NCI-H2196 (cell line): Measurements from ENCODE around the gene SIVA1.
A peak's percentile ranks its signal among the peaks of the same experiment; 100 is the strongest.

Source experiments
- DNase-seq: peaks from one replicate; lab custom pipeline; 2025; ENCODE audit not compliant: unreplicated experiment; lab: John Stamatoyannopoulos, UW

The SIVA1 gene

DNA sequence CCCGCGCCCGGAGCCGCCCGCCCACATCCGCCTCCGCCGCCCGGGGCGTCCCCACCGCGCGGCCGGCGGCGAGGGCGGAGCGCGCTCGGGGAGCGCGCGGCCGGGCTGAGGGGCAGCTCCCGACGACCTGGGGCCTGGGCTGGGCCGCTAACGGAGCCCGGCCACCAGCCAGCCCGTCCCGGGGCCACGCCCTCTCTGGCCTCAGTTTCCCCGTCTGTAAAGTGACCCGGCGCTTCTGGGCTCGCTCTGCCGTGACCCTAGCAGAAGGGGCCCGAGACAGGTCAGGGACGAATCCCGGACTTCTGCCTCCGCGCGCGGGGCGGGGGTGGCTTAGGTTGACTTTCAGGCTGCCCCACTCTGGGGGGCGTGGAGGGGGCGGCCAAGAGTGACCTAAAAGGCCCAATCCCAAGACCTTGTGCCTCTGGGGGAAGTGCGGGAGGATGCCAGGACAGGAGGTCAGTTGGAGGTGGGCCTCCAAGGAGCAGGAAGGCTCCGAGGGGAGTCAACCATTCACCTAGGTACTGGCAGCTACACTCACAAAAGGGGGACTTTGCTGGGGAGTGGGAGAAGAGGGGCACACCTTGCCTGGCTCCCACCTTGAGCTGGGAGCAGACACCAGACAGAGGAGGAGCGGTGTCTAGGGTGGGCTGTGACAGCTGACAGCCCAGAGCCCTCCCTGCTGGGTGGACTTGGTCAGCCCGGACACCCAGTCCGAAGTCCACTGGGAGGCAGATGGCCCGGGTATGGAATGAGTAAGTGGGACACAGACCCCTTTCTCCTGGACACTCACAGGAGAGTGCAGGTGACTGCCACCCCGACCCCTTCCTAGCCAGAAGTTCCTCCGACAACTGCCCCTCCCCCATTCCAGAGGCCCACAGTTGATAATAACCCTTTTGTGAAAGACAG lies 43.1 kb downstream of the SIVA1 start:
- no peak for DNase-seq

- DNase-seq: no peak
Measured at GRCh38 chr14:104796687-104797081, 43.7 kb downstream of the SIVA1 start.

GRCh38 chr14:104797115-104798044 lies 44.4 kb downstream of the SIVA1 start:
- no peak for DNase-seq

GRCh38 chr14:104798300-104799243 lies 45.6 kb downstream of the SIVA1 start:
- no peak for DNase-seq

DNA sequence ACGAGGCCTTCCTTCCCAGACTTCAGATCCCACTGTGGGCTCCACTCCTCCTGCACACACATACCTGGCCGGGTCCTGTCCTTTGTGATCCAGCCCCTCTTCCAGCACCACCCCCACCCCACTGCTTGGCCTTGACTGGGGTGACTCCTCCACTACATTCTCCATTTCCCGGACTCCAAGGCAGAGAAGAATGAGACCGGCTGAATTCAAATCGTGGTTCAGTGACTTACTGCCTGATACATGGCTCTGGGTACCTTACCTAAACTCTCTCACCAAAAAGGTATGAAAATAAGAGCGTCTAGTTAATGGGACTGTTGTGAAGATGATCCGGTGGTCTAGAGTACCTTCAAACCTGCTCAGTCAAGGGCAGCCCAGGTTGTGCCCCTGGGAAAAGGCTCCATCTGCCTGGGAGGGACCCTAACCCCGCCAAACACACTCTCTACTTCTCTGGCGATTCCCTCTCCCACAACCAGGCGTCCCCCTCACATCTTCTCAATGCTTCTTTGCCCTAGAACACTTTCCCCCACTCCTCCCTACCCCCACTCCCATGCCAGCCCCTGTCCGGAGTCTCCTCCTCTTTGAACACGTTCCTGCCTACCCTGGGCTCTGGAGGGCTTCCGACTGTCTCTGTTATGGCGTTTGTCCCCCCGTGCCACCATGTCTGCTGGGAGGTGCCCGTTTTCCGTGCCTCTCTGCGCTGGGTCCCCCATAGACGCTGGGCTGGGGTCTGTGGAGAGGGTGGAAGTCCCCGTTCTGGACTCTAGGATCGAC lies 46.5 kb downstream of the SIVA1 start:
- no peak for DNase-seq

- peak; percentile 52 for DNase-seq
Measured at GRCh38 chr14:104800015-104800770, 47.2 kb downstream of the SIVA1 start.

GRCh38 chr14:104800771-104801519 lies 48.0 kb downstream of the SIVA1 start, which contains the start of gene ZBTB42:
Gene ZBTB42 (plus strand): TSS chr14:104801101. CDS start chr14:104801198, 97 bp downstream.
- DNase-seq: peak; percentile 62

- DNase-seq: no peak
Measured at GRCh38 chr14:104801520-104802393, 48.8 kb downstream of the SIVA1 start.

- no peak for DNase-seq
Measured at GRCh38 chr14:104802394-104803184, 49.6 kb downstream of the SIVA1 start.

DNA sequence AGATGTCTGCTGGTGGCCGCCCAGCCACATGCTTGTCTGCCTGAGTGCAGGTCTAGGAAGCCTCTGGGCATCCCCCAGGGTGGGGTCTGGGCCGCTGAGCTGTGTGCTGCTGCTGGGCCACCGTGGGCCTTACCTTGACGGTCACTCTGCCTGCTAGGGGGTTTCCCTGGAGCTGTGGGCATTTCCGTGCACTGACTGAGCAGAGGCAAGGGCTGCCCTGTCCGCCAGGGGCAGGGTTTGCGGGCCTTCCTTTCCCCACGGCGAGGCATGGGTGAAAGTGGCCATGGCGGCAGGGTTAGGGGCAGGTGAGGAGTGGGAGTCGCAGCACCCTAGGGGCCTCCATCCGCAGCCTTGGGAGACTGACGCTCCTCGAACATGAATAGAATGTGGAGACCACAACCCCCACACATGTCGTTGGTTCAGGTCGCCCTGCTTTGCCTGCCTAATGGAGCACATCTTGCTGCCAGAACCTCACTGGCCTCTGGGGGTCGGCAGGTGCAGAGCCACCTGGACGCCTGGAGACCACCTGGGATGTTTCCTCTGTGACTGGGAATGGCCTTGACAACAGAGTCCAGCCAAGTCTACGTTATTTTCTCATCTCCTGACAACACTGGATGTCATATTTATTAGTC lies 50.4 kb downstream of the SIVA1 start:
- DNase-seq: no peak

GRCh38 chr14:104803912-104804410 lies 51.0 kb downstream of the SIVA1 start:
- DNase-seq: no peak

- no peak for DNase-seq
Measured at GRCh38 chr14:104804481-104805325, 51.8 kb downstream of the SIVA1 start.

DNA sequence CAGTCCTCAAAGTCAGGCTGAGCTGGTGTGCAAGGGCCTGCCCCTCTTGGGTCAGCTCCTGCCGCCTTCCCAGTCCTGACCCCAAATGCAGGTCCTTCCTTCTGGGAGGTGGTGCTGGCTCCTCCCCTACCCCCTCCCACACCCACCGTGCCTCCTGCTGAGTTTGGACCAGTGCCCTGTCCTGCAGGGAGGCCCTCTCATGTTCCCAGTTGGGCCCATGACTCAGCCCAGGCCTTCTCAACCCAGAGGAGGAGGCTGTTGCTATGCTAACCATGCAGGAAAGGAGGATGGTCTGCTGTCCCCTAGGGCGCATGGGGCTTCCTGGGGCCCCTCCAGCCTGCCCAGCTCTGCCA lies 52.4 kb downstream of the SIVA1 start:
- peak; percentile 13 for DNase-seq

DNA sequence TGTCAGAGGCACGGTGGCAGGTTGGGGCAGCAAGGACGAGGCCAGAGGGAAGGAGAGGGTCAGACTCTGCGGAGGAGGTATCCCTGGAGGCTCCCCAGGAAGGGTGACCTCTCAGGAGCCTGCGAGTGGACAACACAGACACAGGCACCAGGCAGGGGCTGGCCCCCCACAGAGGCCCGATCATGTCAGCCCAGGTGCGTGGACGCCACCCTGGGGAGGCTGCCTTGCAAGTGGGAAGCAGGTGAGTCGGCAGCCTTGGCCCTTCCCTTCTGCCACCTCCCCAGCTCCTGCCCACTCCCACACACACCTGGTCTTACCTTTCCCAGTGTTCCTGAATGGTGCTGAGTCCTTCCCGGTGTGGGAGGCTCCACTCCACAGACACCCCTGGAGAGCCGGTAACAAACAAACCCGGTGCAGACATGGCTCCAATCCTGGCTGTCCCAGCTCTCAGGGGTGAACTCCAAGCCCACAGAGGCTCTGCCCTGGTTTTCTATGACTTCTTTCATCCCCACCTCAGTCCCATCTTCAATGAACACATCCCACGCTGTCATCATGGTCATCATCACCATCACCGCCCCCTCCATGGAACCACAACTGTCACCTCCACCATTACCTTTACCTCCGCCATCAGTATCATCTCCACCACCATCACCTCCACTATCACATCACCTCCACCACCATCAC lies 53.1 kb downstream of the SIVA1 start:
- no peak for DNase-seq
